GM15510 (cell line): ENCODE data around the gene LTC4S.

Experiments
- POLR2A ChIP-seq: IDR thresholded peaks from 3 replicates; pipeline ENCODE4 v1.6.1; 2011; ENCODE audit warnings: borderline replicate concordance; ENCODE audit not compliant: insufficient read length; ENCODE audit errors: extremely low read depth

Gene LTC4S

GRCh38 chr5:179821298-179822058, 27.7 kb downstream of the LTC4S start:
- TF ChIP-seq POLR2A, result peak; percentile 44

DNA sequence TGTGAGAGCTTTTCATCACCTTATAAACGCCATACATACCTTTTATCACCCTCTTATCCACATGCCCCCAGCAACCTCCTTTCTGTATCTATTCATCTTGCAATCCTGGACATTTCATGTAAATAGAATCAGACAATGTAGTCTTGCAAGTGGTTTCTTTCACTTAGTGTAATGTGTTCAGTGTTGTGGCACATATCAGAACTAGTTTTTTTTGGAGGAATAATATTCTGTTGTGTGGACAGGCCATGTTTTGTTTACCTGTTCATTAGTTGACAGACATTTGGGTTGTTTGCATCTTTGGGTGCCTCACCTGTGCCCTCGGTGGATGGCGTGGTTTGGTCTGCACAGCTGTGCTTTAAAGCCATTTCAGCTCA, 28.3 kb downstream of the LTC4S start:
- TF ChIP-seq POLR2A, result no peak

- TF ChIP-seq POLR2A, result no peak
These were observed 28.7 kb downstream of the LTC4S start for GRCh38 chr5:179822444-179822990.

GRCh38 chr5:179823937-179824744, 30.4 kb downstream of the LTC4S start:
- TF ChIP-seq POLR2A, result no peak

DNA sequence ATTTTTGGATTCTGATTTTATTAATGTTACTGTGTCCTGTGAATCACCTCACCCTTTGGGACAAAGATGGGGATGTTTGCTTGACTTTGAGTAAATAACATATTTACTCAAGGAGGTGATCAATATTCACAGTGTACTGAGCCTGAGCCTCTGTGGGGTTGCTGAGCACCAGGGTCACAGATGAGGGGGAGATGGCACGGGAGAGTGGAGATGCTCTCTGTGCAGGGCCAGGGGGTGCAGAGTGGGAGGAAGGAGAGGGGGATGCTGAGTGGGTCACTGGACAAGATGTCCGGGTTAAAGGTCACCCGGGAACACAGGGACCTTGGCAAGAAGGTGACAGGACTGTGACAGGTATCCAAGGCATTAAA, 30.9 kb downstream of the LTC4S start:
- TF ChIP-seq POLR2A, result no peak

- TF ChIP-seq POLR2A, result no peak
These were observed 31.9 kb downstream of the LTC4S start for GRCh38 chr5:179825655-179826182.

DNA sequence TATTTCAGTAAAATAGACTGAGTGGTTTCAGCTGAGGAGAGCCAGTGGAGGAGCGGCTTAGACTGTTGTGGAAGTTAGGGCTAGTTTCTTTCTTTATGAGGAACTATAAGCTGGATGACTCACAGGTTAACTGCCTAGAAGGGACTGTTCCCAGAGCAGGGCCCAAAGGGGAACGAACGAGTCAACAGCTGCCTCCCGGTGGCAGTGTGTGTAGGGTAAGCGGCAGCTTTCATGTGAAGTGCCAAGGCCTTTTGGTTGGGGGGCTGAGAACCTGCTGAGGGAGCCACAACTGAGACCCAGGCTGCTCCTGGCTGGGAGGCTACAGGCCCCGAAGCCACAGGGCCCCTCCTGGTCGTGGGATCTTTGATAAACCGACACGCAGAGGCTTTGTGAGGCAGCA, 33.9 kb downstream of the LTC4S start:
- TF ChIP-seq POLR2A, result no peak

GRCh38 chr5:179828756-179829421, 35.1 kb downstream of the LTC4S start:
- no peak for TF ChIP-seq POLR2A

DNA sequence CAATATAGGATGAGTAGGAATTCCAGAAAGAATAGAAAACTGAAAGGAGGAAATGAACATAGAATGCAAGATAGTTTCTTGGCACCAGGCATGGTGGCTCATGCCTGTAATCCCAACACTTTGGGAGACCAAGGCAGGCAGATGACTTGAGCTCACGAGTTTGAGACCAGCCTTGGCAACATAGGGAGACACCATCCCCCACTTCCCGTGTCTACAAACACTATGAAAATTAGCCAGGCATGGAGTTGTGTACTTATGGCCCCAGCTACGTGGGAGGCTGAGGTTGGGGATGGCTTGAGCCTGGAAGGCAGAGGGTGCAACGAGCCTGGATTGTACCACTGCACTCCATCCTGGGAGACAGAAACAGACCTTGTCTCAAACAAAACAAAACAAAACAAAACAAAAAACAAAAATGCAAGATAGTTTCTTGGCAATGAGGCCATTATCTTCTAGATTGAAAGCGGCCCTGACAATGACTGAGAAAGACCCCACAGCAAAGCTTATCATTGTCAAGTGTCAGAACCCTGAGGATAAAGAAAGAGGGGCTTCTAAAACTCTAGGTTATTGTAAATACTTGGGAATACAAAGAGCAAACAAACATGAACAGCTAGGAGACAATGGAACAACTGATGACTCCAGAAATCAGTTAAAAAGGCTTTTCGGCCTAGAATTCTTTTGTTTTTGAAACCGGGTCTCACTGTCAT, 36.1 kb downstream of the LTC4S start:
- no peak for TF ChIP-seq POLR2A

DNA sequence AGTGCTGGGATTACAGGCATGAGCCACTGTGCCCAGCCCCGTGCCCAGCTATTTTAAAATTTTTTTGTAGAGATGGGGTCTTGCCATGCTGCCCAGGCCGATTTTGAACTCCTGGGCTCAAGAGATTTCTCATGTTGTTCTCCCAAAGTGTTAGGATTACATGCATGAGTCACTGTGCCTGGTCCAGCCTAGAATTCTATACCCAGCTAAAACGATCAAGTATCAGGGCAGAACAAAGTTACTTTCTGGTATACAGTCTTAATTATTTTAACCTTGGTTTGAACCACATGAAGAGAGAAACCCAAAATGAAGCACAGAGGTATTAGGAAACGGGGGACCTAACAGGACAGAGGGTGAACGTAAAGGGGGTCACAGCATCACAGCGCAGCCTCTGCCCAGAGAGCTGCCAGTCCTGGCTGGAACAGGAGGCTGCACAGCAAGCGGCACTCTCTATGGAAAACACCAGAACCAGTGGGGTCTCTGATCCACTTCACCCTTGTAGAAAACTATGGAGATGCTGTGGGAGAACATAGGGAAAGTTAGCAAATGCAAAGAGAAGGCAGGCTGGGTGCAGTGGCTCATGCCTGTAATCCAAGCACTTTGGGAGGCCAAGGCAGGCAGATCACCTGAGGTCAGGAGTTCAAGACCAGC, 37.2 kb downstream of the LTC4S start:
- no peak for TF ChIP-seq POLR2A

DNA sequence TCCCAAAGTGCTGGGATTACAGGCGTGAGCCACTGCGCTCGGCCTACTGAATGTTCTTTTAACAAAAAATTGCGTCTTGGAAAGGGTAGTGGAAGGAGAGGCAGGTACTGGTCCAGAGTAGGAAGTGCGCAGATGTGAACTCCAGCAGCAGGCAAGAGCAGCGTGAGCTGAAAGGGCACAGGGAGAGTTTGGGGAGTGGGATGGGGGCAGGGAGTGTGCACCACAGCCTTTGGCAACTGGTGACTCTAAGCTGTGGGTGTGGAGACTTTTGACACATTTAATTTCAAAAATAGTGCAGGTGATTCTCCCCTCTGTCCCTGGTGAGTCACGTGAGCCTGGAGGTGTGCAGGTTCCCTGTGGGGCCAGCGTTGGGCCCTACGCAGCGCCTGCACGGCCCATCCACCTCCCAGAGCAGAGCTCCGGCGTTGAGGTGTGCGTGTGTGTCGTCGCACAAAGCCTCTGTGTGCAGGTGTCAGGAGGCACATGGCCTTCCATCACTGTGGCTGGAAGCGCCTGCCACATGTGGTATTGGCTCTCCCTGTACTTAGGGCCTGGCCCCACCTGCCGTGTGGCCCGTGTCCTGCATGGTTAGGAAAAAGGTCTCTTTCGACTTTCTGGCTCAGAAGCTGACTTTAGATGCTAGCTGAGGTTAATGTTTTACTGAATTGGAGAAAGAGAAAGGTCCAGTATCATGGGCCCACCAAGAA, 38.4 kb downstream of the LTC4S start:
- no peak for TF ChIP-seq POLR2A

DNA sequence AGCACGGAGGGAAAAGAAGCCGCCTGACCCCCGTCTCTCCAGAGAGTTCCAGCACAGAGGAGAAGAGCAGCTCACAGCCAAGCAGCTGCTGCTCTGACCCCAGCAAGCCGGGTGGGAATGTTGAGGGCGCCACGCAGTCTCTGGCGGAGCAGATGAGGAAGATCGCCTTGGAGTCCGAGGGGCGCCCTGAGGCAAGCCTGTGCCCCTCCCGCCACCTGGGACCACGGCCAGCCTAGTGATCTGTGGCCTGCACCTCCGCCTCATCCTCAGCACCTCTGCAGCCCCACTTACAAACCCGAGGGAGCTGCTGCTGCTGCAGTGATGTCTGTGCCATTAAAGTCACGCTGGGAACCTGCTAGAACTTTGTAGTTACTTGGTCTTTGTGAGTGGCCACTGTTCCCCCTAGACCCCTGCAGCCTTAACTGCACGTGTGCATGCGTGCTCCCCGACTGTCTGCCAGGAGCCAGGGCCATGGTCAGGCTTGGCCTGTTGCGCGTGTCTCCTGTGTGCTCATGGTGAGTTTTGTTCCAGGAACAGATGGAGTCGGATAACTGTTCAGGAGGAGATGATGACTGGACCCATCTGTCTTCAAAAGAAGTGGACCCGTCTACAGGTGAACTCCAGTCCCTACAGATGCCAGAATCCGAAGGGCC, 39.4 kb downstream of the LTC4S start:
- TF ChIP-seq POLR2A, result no peak

GRCh38 chr5:179833709-179834070, 39.9 kb downstream of the LTC4S start:
- no peak for TF ChIP-seq POLR2A
